ENCODE data around the gene DLG5.

DLG5 gene

GRCh38 chr10:77756319-77757232, 170.0 kb downstream of the DLG5 start:
- peak in 1 of 14 donors; percentile 10 for DNase-seq

- DNase-seq, result no peak
Observed at GRCh38 chr10:77746047-77746707, 180.4 kb downstream of the DLG5 start.

DNA sequence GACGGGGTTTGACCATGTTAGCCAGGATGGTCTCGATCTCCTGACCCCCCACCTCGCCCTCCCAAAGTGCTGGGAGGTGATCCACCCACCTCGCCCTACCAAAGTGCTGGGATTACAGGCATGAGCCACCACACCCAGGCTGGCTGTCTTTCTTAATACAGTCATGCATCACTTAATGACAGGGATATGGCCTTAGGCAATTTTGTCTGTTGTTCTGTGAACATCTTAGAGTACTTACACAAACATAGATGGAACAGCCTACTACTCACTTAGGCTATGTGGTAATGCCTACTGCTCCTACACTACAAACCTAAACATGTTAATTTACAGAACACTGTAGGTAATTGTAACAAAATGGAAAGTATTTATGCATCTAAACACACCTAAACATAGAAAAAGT, 182.3 kb downstream of the DLG5 start:
- DNase-seq, result no peak

DNA sequence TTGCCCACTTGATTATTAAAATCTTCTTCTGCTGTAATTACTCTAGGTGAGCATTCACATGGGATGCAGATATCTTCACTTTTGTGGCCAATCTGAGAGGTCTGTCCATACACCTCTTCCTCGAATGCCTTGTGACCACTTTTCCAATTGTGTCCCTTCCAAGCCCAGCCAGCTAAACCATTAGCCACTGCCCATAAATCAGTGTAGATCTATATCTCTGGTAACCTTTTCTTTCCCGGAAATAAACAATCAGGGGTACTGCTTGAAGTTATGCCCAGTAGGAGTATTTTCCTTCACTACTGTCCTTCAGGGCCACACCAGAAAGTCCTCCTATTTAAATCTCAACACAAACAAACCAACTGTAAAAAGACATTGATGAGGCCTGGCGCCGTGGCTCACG, 184.4 kb downstream of the DLG5 start:
- no peak for DNase-seq

DNA sequence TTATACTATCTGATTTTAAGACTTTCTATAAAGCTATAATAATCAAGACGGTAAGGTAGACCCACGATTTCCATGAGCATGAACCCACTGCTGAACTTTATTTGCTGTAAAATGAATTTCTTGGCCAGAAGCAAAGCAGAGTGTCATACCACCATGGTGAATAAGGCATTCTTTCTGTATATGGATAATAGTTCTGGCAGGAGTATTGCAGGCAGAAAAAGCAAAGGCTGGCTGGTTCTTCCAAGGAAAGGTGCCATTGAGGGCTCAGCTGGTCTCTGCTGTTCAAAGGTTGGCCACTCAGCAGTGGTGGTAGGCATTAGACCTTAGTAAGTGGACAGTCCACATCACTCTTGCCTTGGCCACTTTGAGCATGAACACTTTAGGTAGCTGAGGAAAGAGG, 184.8 kb downstream of the DLG5 start:
- no peak for DNase-seq

Data from C1 segment of cervical spinal cord (tissue), 14 donors.